IMR-90 (cell line): ENCODE results near the gene CNOT3. TPM values are rescaled to one million over a fixed set of nuclear protein-coding genes. Genes with fewer than 3 reads are reported as not detected.

Experiments used
- ATAC-seq: fragments of 200-7000 bp; cut with Tn5 transposase; 2 replicates; pipeline ENCODE4 v1.9.1; 2020; ENCODE audit warnings: low read depth, mild to moderate bottlenecking, moderate library complexity
- BruUV-seq: library from RNA; stranded (reverse); fragments of 400-500 nt; replicated peaks from 2 replicates; lab custom pipeline; 2021; lab: Mats Ljungman, UMichigan
- CTCF ChIA-PET: fragments of 300-600 bp; formaldehyde crosslinking; extraction: SDS; loops from one replicate; lab custom pipeline; 2021; ENCODE audit warnings: antibody characterized with exemption; lab: Yijun Ruan, JAX
- POLR2A ChIA-PET: fragments of 300-600 bp; sonication (Branson Sonifier 250); formaldehyde crosslinking; loops from one replicate; lab custom pipeline; 2022; ENCODE audit warnings: antibody characterized with exemption; ENCODE audit not compliant: unreplicated experiment; lab: Charles Lee
- DNase-seq: peaks from one replicate; pipeline ENCODE4 v3.0.0; 2013
- H2AFZ ChIP-seq: replicated peaks from 2 replicates; pipeline ENCODE3; 2013; ENCODE audit warnings: low read length, mild to moderate bottlenecking; ENCODE audit not compliant: poor library complexity
- H2AK5ac ChIP-seq: 2 replicates; pipeline ENCODE4 v1.6.1; 2013; ENCODE audit warnings: low read depth, low read length, inconsistent platforms
- H2AK9ac ChIP-seq: replicated peaks from 2 replicates; pipeline ENCODE3; 2013; ENCODE audit warnings: mild to moderate bottlenecking, low read depth, low read length, moderate library complexity; ENCODE audit not compliant: poor library complexity
- H2BK120ac ChIP-seq: 2 replicates; pipeline ENCODE4 v1.6.1; 2013; ENCODE audit warnings: low read depth, low read length, inconsistent platforms
- H2BK15ac ChIP-seq: 3 replicates; pipeline ENCODE4 v1.6.1; 2013; ENCODE audit warnings: low read depth, low read length, inconsistent platforms
- H2BK20ac ChIP-seq: 2 replicates; pipeline ENCODE4 v1.6.1; 2013; ENCODE audit warnings: low read depth, mild to moderate bottlenecking, inconsistent platforms, low read length, moderate library complexity
- H2BK5ac ChIP-seq: 2 replicates; pipeline ENCODE4 v1.6.1; 2013; ENCODE audit warnings: mild to moderate bottlenecking, low read depth, low read length, inconsistent platforms; ENCODE audit not compliant: poor library complexity, severe bottlenecking
- H3K14ac ChIP-seq: replicated peaks from 2 replicates; pipeline ENCODE4 v1.6.1; 2013; ENCODE audit warnings: low read depth, low read length, inconsistent platforms
- H3K18ac ChIP-seq: 2 replicates; pipeline ENCODE4 v1.6.1; 2013; ENCODE audit warnings: low read depth, low read length, control low read depth
- H3K23ac ChIP-seq: 2 replicates; pipeline ENCODE4 v1.6.1; 2013; ENCODE audit warnings: low read depth, low read length, inconsistent platforms
- H3K27ac ChIP-seq: 2 replicates; pipeline ENCODE4 v1.5.1; 2013; ENCODE audit warnings: mild to moderate bottlenecking, control low read depth, low read length; ENCODE audit not compliant: insufficient read depth
- H3K27me3 ChIP-seq: 2 replicates; pipeline ENCODE4 v1.6.1; 2013; ENCODE audit warnings: low read length; ENCODE audit not compliant: control insufficient read depth, insufficient read depth
- H3K36me3 ChIP-seq: 2 replicates; pipeline ENCODE4 v1.6.1; 2013; ENCODE audit warnings: low read length, mixed read lengths; ENCODE audit not compliant: control insufficient read depth, insufficient read depth
- H3K4ac ChIP-seq: 2 replicates; pipeline ENCODE4 v1.6.1; 2013; ENCODE audit warnings: low read depth, low read length, inconsistent platforms
- H3K4me1 ChIP-seq: 2 replicates; pipeline ENCODE4 v1.6.1; 2013; ENCODE audit warnings: low read length, mixed read lengths; ENCODE audit not compliant: control insufficient read depth, insufficient read depth
- H3K4me2 ChIP-seq: 2 replicates; pipeline ENCODE4 v1.6.1; 2013; ENCODE audit warnings: low read depth, mild to moderate bottlenecking, control low read depth, low read length, moderate library complexity
- H3K4me3 ChIP-seq: 2 replicates; pipeline ENCODE4 v1.5.1; 2013; ENCODE audit warnings: low read depth, mild to moderate bottlenecking, control low read depth, low read length, moderate library complexity; ENCODE audit not compliant: insufficient read depth
- H3K56ac ChIP-seq: 2 replicates; pipeline ENCODE4 v1.6.1; 2013; ENCODE audit warnings: low read length, inconsistent platforms; ENCODE audit not compliant: insufficient read depth; ENCODE audit errors: extremely low read depth
- H3K79me1 ChIP-seq, 2 experiments: 2 replicates each; pipeline ENCODE4 v1.6.1; 2013; ENCODE audit warnings: low read length in 2 of 2, inconsistent platforms in 1 of 2, low read depth in 1 of 2
- H3K9ac ChIP-seq: 2 replicates; pipeline ENCODE4 v1.6.1; 2013; ENCODE audit warnings: low read depth, low read length, control low read depth
- H3K9me1 ChIP-seq: 2 replicates; pipeline ENCODE4 v1.6.1; 2013; ENCODE audit warnings: low read length, inconsistent platforms; ENCODE audit not compliant: insufficient read depth
- H3K9me3 ChIP-seq: 2 replicates; pipeline ENCODE4 v1.6.1; 2013; ENCODE audit warnings: low read length; ENCODE audit not compliant: control insufficient read depth, insufficient read depth
- H4K20me1 ChIP-seq: 2 replicates; pipeline ENCODE4 v1.6.1; 2013; ENCODE audit warnings: low read length, inconsistent platforms; ENCODE audit not compliant: insufficient read depth
- H4K5ac ChIP-seq: 2 replicates; pipeline ENCODE4 v1.6.1; 2013; ENCODE audit warnings: mild to moderate bottlenecking, low read depth, low read length, control low read depth
- H4K8ac ChIP-seq, 2 experiments: 2 replicates each; pipeline ENCODE4 v1.6.1; 2013; ENCODE audit warnings: low read depth in 2 of 2, low read length in 2 of 2, control low read depth in 1 of 2, inconsistent platforms in 1 of 2
- H4K91ac ChIP-seq: 2 replicates; pipeline ENCODE4 v1.6.1; 2013; ENCODE audit warnings: low read depth, low read length, inconsistent platforms; ENCODE audit not compliant: insufficient read depth
- BHLHE40 ChIP-seq: fragments of 150-350 bp; IDR thresholded peaks from 2 replicates; pipeline ENCODE4 v1.6.1; 2016; ENCODE audit warnings: mild to moderate bottlenecking, low read depth, low read length
- CHD1 ChIP-seq: IDR thresholded peaks from 2 replicates; pipeline ENCODE4 v1.6.1; 2012; ENCODE audit warnings: low read depth, low read length, improper control_type of control experiment
- ELK1 ChIP-seq: fragments of 150-350 bp; IDR thresholded peaks from 2 replicates; pipeline ENCODE4 v1.6.1; 2016; ENCODE audit warnings: low read depth, mild to moderate bottlenecking, low read length, moderate library complexity, borderline replicate concordance
- NFE2L2 ChIP-seq: fragments of 150-350 bp; IDR thresholded peaks from 2 replicates; pipeline ENCODE4 v1.6.1; 2016; ENCODE audit warnings: low read depth, mild to moderate bottlenecking, low read length
- POLR2A ChIP-seq: IDR thresholded peaks from 2 replicates; pipeline ENCODE4 v1.6.1; 2012; ENCODE audit warnings: mild to moderate bottlenecking, low read depth, low read length
- RCOR1 ChIP-seq: IDR thresholded peaks from 2 replicates; pipeline ENCODE4 v1.6.1; 2012; ENCODE audit warnings: mild to moderate bottlenecking, low read length, improper control_type of control experiment; ENCODE audit not compliant: insufficient replicate concordance
- USF2 ChIP-seq: fragments of 150-350 bp; IDR thresholded peaks from 2 replicates; pipeline ENCODE4 v1.6.1; 2017; ENCODE audit warnings: mild to moderate bottlenecking, antibody characterized with exemption, low read length, low read depth
- WGBS, 2 experiments: methylation state at CpG; one replicate each; pipeline versions ENCODE4 v1.1.5 to v1.1.7; 2013; ENCODE audit warnings: missing lambda C conversion rate in 2 of 2; ENCODE audit not compliant: insufficient read length in 1 of 2; ENCODE audit errors: extremely low coverage in 2 of 2; 5-methylcytosine and 5-hydroxymethylcytosine counted together
- dilution Hi-C: fragments of 300-500 bp; cut with HindIII; formaldehyde crosslinking; loops from one replicate; pipeline ENCODE4 v1.14.3; 2018; ENCODE audit warnings: low sequenced_read_pairs; ENCODE audit not compliant: unreplicated experiment
- in situ Hi-C: fragments of 300-500 bp; cut with MboI; formaldehyde crosslinking; loops from 3 replicates; pipeline ENCODE4 v1.14.3; 2019; ENCODE audit warnings: low sequenced_read_pairs, inconsistent platforms, mixed read lengths
- intact Hi-C: fragments of 100-400 bp; cut with micrococcal nuclease; formaldehyde crosslinking; loops from 2 replicates; pipeline ENCODE4 v1.10.0; 2022
- polyA plus RNA-seq, 3 experiments: library from polyadenylated mRNA; depleted of rRNA; stranded (reverse); fragments of >200 nt; gene quantifications; 2 replicates each; pipeline ENCODE4 v1.2.3, GENCODE V29; 2012; ENCODE audit warnings: low replicate concordance in 1 of 3
- total RNA-seq: library from RNA; depleted of rRNA; stranded (reverse); fragments of >200 nt; gene quantifications from 2 replicates; pipeline ENCODE4 v1.2.3, GENCODE V29; 2012

CNOT3 gene
- total and polyA plus RNA-seq, 2 of the 4 experiments (the other 2 are of a cell fraction): 5.4 to 26.7 TPM

GRCh38 chr19:54099190-54099902, 38.2 kb upstream of the CNOT3 start:
- Histone ChIP-seq H3K4ac (no peak overlapping the region), H3K27ac (no peak overlapping the region), H2BK20ac (no peak overlapping the region), H4K20me1 (no peaks in the 10 kb centered on the region), H3K4me3 (no peak overlapping the region), H3K4me1 (peaks cover 6% of the 10 kb centered on the region), H3K27me3 (peaks cover 3% of the 10 kb centered on the region; the same call in 1 of the 2 replicates), H3K9ac (no peak overlapping the region), H3K79me1 (peaks cover 4 to 13% of the 10 kb centered on the region in 2 experiments), H3K14ac (no peak overlapping the region), H3K4me2 (no peak overlapping the region), H3K18ac (no peak overlapping the region), H2AK9ac (no peak overlapping the region), H4K5ac (no peak overlapping the region), H4K91ac (no peak overlapping the region), H3K9me1 (no peaks in the 10 kb centered on the region), H3K9me3 (no peaks in the 10 kb centered on the region), H2BK120ac (no peak overlapping the region), H3K36me3 (no peaks in the 10 kb centered on the region), H2AFZ (no peak overlapping the region), H2BK15ac (no peak overlapping the region), H3K23ac (no peak overlapping the region), H2AK5ac (no peak overlapping the region), H2BK5ac (no peak overlapping the region), H3K56ac (no peak overlapping the region), H4K8ac (no peak overlapping the region)
- TF ChIP-seq CHD1: no peak
- TF ChIP-seq POLR2A: no peak
- TF ChIP-seq USF2: no peak
- no peak for TF ChIP-seq ELK1
- TF ChIP-seq BHLHE40: no peak
- TF ChIP-seq NFE2L2: no peak
- no peak for TF ChIP-seq RCOR1
- no peak for DNase-seq
- in situ Hi-C loops (no loop called here), dilution Hi-C loops (no loop called here), intact Hi-C loops (loop anchor here (5.0 to 10.0 kb wide), 2 partner anchors 292 to 765 kb away; partner anchors contain the start of gene ZNF845)
- ATAC-seq: no peak
- WGBS, 2 experiments: no CpG with 5 or more reads among the region's 12 CpGs
- POLR2A ChIA-PET: no interaction called here
- CTCF ChIA-PET: interaction anchor here (0.7 kb wide), 1 partner anchor 128 kb away, joined by 3 read pairs; no protein-coding TSS in a partner anchor
- no TSS peak for BruUV-seq
